Kidney glomerular epithelial cell (primary cell): ENCODE measurements around the gene NOL7.

Experiments used
- DNase-seq: peaks from one replicate; lab custom pipeline; 2025; lab: John Stamatoyannopoulos, UW

NOL7 gene

GRCh38 chr6:13654496-13654895, 39.4 kb downstream of the NOL7 start:
- no peak for DNase-seq

GRCh38 chr6:13655700-13656099, 40.6 kb downstream of the NOL7 start:
- no peak for DNase-seq

DNA sequence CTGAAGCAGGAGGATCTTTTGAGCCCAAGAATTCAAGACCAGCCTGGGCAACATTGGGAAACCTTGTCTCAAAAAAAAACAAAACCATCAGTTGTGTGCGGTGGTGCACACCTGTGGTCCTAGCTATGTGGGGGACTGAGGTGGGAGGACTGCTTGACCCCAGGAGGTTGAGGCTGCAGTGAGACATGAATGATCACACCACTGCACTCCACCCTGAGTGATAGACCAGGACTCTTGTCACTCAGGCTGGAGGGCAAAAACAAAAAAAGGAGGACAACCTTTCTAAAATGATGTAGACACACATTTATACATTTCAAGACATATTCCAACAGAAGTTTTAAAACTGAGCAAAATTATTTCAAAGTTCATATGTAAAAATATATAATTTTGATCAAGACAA, 45.1 kb downstream of the NOL7 start:
- no peak for DNase-seq

GRCh38 chr6:13660893-13661292, 45.8 kb downstream of the NOL7 start:
- no peak for DNase-seq

GRCh38 chr6:13661647-13662046, 46.5 kb downstream of the NOL7 start:
- DNase-seq, result no peak

GRCh38 chr6:13662651-13663334, 47.7 kb downstream of the NOL7 start:
- DNase-seq, result no peak

GRCh38 chr6:13663986-13664385, 48.9 kb downstream of the NOL7 start:
- no peak for DNase-seq

DNA sequence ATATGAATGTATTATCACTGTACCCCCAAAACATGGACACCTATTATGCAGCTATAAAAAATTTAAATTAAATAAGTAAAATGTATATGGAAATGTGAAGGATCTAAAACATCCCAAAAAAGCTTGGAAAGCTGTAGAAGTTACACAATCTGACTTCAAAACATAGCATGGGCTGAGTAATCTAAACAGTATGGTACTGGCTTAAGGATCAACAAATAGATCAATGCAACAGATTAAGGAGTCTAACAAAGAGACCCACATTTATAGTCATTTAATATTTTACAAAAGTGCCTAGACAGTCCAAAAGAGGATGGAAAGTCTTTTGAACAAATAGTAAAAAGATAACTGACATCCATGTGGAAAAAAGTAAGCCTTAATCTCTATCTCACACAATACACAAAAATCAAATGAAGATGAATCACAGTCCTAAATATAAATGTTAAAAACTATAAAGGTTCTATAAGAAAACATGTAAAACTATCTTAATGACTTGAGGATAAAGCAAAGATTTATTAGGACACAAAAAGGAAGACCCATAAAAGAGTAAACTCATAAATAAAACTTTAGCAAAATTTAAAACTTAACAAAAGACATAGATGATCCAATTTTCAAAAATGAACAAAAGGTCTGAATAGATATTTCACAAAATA, 49.7 kb downstream of the NOL7 start:
- DNase-seq, result no peak

DNA sequence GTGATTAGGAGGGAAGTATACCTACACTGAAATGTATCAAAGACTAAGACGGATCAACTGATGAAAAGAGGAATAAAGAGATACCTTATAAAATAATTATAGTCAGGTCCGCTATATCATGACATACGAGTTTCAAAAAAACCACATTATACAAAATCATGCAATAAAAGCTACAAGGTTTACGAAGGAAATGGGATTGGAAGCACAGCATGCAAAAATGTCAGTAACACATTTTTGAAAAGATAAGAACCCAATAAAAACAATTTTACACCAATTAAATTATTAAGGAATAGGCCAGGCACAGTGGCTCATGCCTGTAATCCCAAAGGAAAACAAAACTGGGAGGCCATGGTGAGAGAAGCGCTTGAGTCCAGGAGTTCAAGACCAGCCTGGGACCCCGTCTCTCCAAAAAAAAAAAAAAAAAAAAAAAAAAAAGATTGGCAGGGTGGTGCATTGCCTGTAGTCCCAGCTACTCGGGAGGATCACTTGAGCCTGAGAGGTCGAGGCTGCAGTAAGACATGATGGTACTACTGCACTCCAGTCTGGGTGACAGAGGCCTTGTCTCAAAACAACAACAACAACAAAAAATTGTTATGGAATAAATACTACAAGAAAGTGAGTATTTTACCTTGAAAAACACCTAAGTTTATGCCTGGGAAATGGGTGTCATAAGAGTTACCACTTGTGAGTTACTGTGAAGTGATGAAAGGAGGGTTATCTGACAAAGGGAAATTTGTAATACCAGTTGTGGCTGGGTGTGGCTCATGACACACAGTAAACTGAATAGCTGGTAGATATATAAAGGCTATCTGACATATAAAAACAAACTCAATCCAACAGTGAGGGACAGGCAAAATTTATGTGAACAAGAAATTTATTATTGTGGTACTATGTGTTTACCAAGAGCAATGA, 51.3 kb downstream of the NOL7 start:
- no peak for DNase-seq

DNA sequence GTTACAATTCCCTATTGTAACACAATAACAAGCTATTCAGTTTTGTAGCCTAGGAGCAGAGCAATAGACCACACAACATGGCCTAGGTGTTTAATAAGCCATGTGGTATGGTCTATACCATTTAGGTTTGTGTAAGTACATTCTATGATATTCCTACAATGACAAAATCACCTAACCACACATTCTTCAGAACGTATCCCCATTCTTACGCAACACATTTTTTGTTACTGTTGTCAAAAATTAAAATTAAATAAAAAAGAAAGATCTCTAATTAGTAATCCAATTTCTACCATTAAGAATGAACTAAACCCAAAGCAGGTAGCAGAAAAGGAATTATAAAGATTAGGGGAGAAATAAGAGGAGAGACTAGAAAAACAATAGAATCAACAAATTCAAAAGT, 52.5 kb downstream of the NOL7 start:
- DNase-seq, result no peak

DNA sequence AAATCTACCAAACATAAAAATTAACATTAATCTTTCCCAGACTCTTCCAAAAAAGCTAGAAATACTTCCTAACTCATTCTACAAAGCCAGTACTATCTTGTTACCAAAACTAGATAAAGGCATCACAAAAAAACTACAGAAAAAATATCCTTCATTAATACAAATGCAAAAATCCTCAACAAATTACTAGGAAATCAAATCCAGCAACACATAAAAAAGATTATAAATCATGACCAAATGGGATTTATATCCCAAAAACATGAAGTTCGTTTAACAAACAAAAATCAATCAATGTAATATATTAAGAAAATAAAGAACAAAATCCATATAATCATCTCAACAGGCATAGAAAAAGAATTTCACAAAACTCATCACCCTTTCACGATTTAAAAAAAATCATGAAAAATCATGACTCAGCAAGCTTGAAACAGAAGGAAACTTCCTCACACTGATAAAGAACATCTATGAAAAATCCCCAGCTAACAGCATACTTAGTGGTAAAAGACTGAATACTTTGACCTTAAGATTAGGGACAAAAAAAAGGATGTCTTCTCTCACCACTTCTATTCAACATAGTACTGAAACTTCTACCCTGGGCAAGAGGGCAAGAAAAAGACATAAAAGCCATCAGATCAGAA, 53.3 kb downstream of the NOL7 start:
- DNase-seq, result no peak

GRCh38 chr6:13669476-13669875, 54.3 kb downstream of the NOL7 start:
- DNase-seq, result no peak
